SK-N-SH (cell line): Measurements from ENCODE around the gene PLEKHG5. TPM values are rescaled to one million over a fixed set of nuclear protein-coding genes. Genes with fewer than 3 reads are reported as not detected.

Experiments
- CTCF ChIA-PET: fragments of 300-600, 350-600 bp; formaldehyde crosslinking; extraction: SDS; loops from one replicate; lab custom pipeline; 2021; lab: Yijun Ruan, JAX
- POLR2A ChIA-PET: fragments of 350-600 bp; sonication (Branson Sonifier 250); formaldehyde crosslinking; extraction: SDS; loops from one replicate; lab custom pipeline; 2020; ENCODE audit warnings: antibody characterized with exemption, inconsistent platforms; lab: Yijun Ruan, JAX
- DNase-seq: peaks from one replicate; pipeline ENCODE4 v3.0.0; 2012
- H2AFZ ChIP-seq: fragments of 200-600 bp; sonication (generic); 2 replicates; pipeline ENCODE4 v1.8.1; 2016; ENCODE audit warnings: antibody characterized with exemption, mild to moderate bottlenecking, low read depth
- H3F3A ChIP-seq: fragments of 200-600 bp; sonication (generic); replicated peaks from 2 replicates; pipeline ENCODE3; 2016; ENCODE audit warnings: antibody characterized with exemption, mild to moderate bottlenecking; ENCODE audit not compliant: insufficient read depth
- H3K27ac ChIP-seq, 2 experiments: fragments of 200-500 bp in 1 of 2; fragments of 200-600 bp in 1 of 2; sonication (Bioruptor generic) in 1 of 2; sonication (generic), shearing (Covaris generic) in 1 of 2; 2 replicates each; pipeline versions ENCODE4 v1.5.1 to v1.6.1; 2014 to 2016; ENCODE audit warnings: low read depth in 2 of 2, inconsistent platforms in 1 of 2, low read length in 1 of 2, mild to moderate bottlenecking in 1 of 2, mixed read lengths in 1 of 2
- H3K27me3 ChIP-seq: fragments of 200-600 bp; sonication (generic), shearing (Covaris generic); 2 replicates; pipeline ENCODE4 v1.6.1; 2016; ENCODE audit warnings: mixed run types; ENCODE audit not compliant: insufficient read depth
- H3K36me3 ChIP-seq, 2 experiments: fragments of 200-500 bp in 1 of 2; fragments of 200-600 bp in 1 of 2; sonication (Bioruptor generic) in 1 of 2; sonication (generic) in 1 of 2; replicated peaks in 1 of 2; 2 replicates each; pipeline versions ENCODE3 to v1.5.1; 2014 to 2016; ENCODE audit warnings: low read length in 1 of 2, mild to moderate bottlenecking in 1 of 2; ENCODE audit not compliant: insufficient read depth in 2 of 2, control insufficient read depth in 1 of 2
- H3K4me1 ChIP-seq, 2 experiments: fragments of 200-500 bp in 1 of 2; fragments of 200-600 bp in 1 of 2; sonication (Bioruptor generic) in 1 of 2; sonication (generic), shearing (Covaris generic) in 1 of 2; 2 replicates each; pipeline versions ENCODE4 v1.5.1 to v1.6.1; 2014 to 2016; ENCODE audit warnings: low read depth in 1 of 2, low read length in 1 of 2, mixed run types in 1 of 2; ENCODE audit not compliant: insufficient read depth in 2 of 2, control insufficient read depth in 1 of 2
- H3K4me2 ChIP-seq: fragments of 200-600 bp; sonication (generic), shearing (Covaris generic); 2 replicates; pipeline ENCODE4 v1.6.1; 2017; ENCODE audit warnings: mixed run types
- H3K4me3 ChIP-seq, 2 experiments: fragments of 200-500 bp in 1 of 2; fragments of 200-600 bp in 1 of 2; sonication (Bioruptor generic) in 1 of 2; sonication (generic), shearing (Covaris generic) in 1 of 2; 2 replicates each; pipeline versions ENCODE4 v1.5.1 to v1.8.1; 2014 to 2016; ENCODE audit warnings: low read depth in 2 of 2, inconsistent platforms in 1 of 2, low read length in 1 of 2, mild to moderate bottlenecking in 1 of 2, mixed read lengths in 1 of 2, moderate library complexity in 1 of 2
- H3K79me2 ChIP-seq: fragments of 200-600 bp; sonication (generic); 2 replicates; pipeline ENCODE4 v1.8.1; 2017; ENCODE audit warnings: mild to moderate bottlenecking; ENCODE audit not compliant: insufficient read depth
- H3K9ac ChIP-seq: fragments of 200-600 bp; sonication (generic); 2 replicates; pipeline ENCODE4 v1.6.1; 2017; ENCODE audit warnings: mixed run types
- H3K9me2 ChIP-seq: fragments of 200-600 bp; sonication (generic); 2 replicates; pipeline ENCODE4 v1.6.1; 2017; ENCODE audit warnings: mixed run types
- H3K9me3 ChIP-seq: fragments of 200-600 bp; sonication (generic); 2 replicates; pipeline ENCODE4 v1.6.1; 2017; ENCODE audit warnings: mixed run types, mild to moderate bottlenecking, moderate library complexity
- H4K20me1 ChIP-seq: fragments of 200-600 bp; sonication (generic); 2 replicates; pipeline ENCODE4 v1.6.1; 2017; ENCODE audit warnings: mild to moderate bottlenecking, mixed run types; ENCODE audit not compliant: insufficient read depth
- CTCF ChIP-seq: fragments of 200-600 bp; sonication (generic); IDR thresholded peaks from 2 replicates; pipeline ENCODE4 v1.6.1; 2017; ENCODE audit warnings: antibody characterized with exemption, mild to moderate bottlenecking, moderate library complexity
- ELF1 ChIP-seq: IDR thresholded peaks from 2 replicates; pipeline ENCODE4 v1.4.0; 2012
- EP300 ChIP-seq, 2 experiments: IDR thresholded peaks; 2 replicates each; pipeline versions ENCODE4 v1.4.0 to v1.6.1; 2012; ENCODE audit warnings: borderline replicate concordance in 1 of 2, low read depth in 1 of 2, low read length in 1 of 2
- FOSL2 ChIP-seq: IDR thresholded peaks from 2 replicates; pipeline ENCODE4 v1.4.0; 2012; ENCODE audit warnings: low read depth, mild to moderate bottlenecking, moderate library complexity, borderline replicate concordance
- GATA2 ChIP-seq: sonication (generic); formaldehyde crosslinking; IDR thresholded peaks from 2 replicates; pipeline ENCODE4 v1.5.0; 2020; ENCODE audit warnings: mild to moderate bottlenecking, missing genetic modification reagents
- IRF3 ChIP-seq: fragments of 150-350 bp; IDR thresholded peaks from 2 replicates; pipeline ENCODE4 v1.6.1; 2016; ENCODE audit warnings: mild to moderate bottlenecking, low read depth, low read length
- MEF2A ChIP-seq: IDR thresholded peaks from 2 replicates; pipeline ENCODE4 v1.4.0; 2012; ENCODE audit warnings: low read depth, borderline replicate concordance
- MXI1 ChIP-seq: IDR thresholded peaks from 2 replicates; pipeline ENCODE4 v1.6.1; 2012; ENCODE audit warnings: mild to moderate bottlenecking, low read depth, low read length, improper control_type of control experiment
- NFIC ChIP-seq: IDR thresholded peaks from 2 replicates; pipeline ENCODE4 v1.4.0; 2012; ENCODE audit warnings: borderline replicate concordance
- RAD21 ChIP-seq: IDR thresholded peaks from 2 replicates; pipeline ENCODE4 v1.6.1; 2012; ENCODE audit warnings: mild to moderate bottlenecking, low read length
- RCOR1 ChIP-seq: fragments of 150-350 bp; IDR thresholded peaks from 2 replicates; pipeline ENCODE4 v1.6.1; 2017; ENCODE audit warnings: antibody characterized with exemption, low read length
- RXRA ChIP-seq: IDR thresholded peaks from 2 replicates; pipeline ENCODE4 v1.4.0; 2012; ENCODE audit warnings: low read depth, mild to moderate bottlenecking, borderline replicate concordance
- SIN3A ChIP-seq: IDR thresholded peaks from 2 replicates; pipeline ENCODE4 v1.6.1; 2012; ENCODE audit warnings: low read depth, mild to moderate bottlenecking, low read length, moderate library complexity, borderline replicate concordance
- TAF1 ChIP-seq: IDR thresholded peaks from 2 replicates; pipeline ENCODE4 v1.6.1; 2012; ENCODE audit warnings: low read depth, mild to moderate bottlenecking, low read length, moderate library complexity, borderline replicate concordance
- TEAD4 ChIP-seq: IDR thresholded peaks from 2 replicates; pipeline ENCODE4 v1.4.0; 2012; ENCODE audit warnings: mild to moderate bottlenecking, borderline replicate concordance; ENCODE audit not compliant: insufficient read depth
- YY1 ChIP-seq: IDR thresholded peaks from 2 replicates; pipeline ENCODE4 v1.4.0; 2012; ENCODE audit warnings: low read depth, mild to moderate bottlenecking
- WGBS: methylation state at CpG from one replicate; pipeline ENCODE4 v1.1.6; 2017; ENCODE audit warnings: low lambda C conversion rate; 5-methylcytosine and 5-hydroxymethylcytosine counted together
- polyA plus RNA-seq, 3 experiments: library from polyadenylated mRNA; depleted of rRNA; stranded (reverse); fragments of >200 nt; gene quantifications; 2 replicates each; pipeline ENCODE4 v1.2.3, GENCODE V29; 2012

PLEKHG5 gene
- polyA plus RNA-seq, 1 of the 3 experiments (the other 2 are of a cell fraction), result 14.9 TPM

- H3K4me2 ChIP-seq, result peak overlapping the region; percentile 100
- H3K9ac ChIP-seq, result peak overlapping the region; percentile 83
- peaks cover 27% of the 10 kb centered on the region for H3F3A ChIP-seq
- no peak for TF ChIP-seq IRF3
- no peak for TF ChIP-seq FOSL2
- TF ChIP-seq GATA2 (CRISPR knock-in tag), result no peak
- no peak for TF ChIP-seq YY1
- no peak for TF ChIP-seq EP300 (IDR thresholded peaks at IDR 0.05; ENCODE audit: borderline replicate concordance in 1 of 2, low read depth in 1 of 2, low read length in 1 of 2)
- TF ChIP-seq, all 33 proteins: peak for 0
- DNase-seq, result no peak
- ChIA-PET POLR2A (interaction anchor here (0.7 to 2.1 kb wide), 5 partner anchors 11 to 294 kb away, joined by 3 to 6 read pairs (median 3); partner anchors contain the start of gene CAMTA1), CTCF (interaction anchor here (1.1 to 16.2 kb wide), 10 partner anchors 10 to 256 kb away, joined by 3 to 439 read pairs (median 6); partner anchors contain the start of genes NOL9 and TAS1R1)
- H2AFZ ChIP-seq, result peak overlapping the region; percentile 81; the same call in 1 of the 2 replicates
- WGBS, result 43% methylated on average over 3 of the region's 6 CpGs
- H3K4me1 ChIP-seq, result peaks cover 0 to 57% of the 10 kb centered on the region in 2 experiments; a peak in 2 of 4 replicates
- H4K20me1 ChIP-seq, result no peaks in the 10 kb centered on the region
- H3K27ac ChIP-seq, result peak overlapping the region; percentile 74 to 79
- H3K9me2 ChIP-seq, result no peaks in the 10 kb centered on the region
- H3K4me3 ChIP-seq, result peak overlapping the region; percentile 75 to 76
- H3K79me2 ChIP-seq, result peaks cover 32% of the 10 kb centered on the region; the same call in 1 of the 2 replicates
- no peaks in the 10 kb centered on the region for H3K9me3 ChIP-seq
- H3K27me3 ChIP-seq, result no peaks in the 10 kb centered on the region
- no peaks in the 10 kb centered on the region for H3K36me3 ChIP-seq
Observed at GRCh38 chr1:6491081-6491449, 402 bp downstream of the PLEKHG5 start.

- peak overlapping the region; percentile 83 for H3K9ac ChIP-seq
- peak overlapping the region; percentile 74 to 79 for H3K27ac ChIP-seq
- peak overlapping the region; percentile 81; the same call in 1 of the 2 replicates for H2AFZ ChIP-seq
- no peaks in the 10 kb centered on the region for H3K9me3 ChIP-seq
- H3K9me2 ChIP-seq, result no peaks in the 10 kb centered on the region
- peaks cover 0 to 54% of the 10 kb centered on the region in 2 experiments; a peak in 2 of 4 replicates for H3K4me1 ChIP-seq
- H3K4me2 ChIP-seq, result peak overlapping the region; percentile 100
- H3F3A ChIP-seq, result peaks cover 27% of the 10 kb centered on the region
- POLR2A ChIA-PET, result interaction anchor here (0.7 to 2.1 kb wide), 5 partner anchors 12 to 295 kb away, joined by 3 to 6 read pairs (median 3); partner anchors contain the start of gene CAMTA1
- CTCF ChIA-PET, result interaction anchor here (0.6 to 16.2 kb wide), 27 partner anchors 9 to 255 kb away, joined by 3 to 439 read pairs (median 4); partner anchors contain the start of genes NOL9, TAS1R1 and ZBTB48
- peak overlapping the region; percentile 75 to 76 for H3K4me3 ChIP-seq
- peak; percentile 89 for DNase-seq
- H3K36me3 ChIP-seq, result no peaks in the 10 kb centered on the region
- under 1% methylated on average over 30 of the region's 70 CpGs for WGBS
- H3K79me2 ChIP-seq, result peaks cover 31% of the 10 kb centered on the region; the same call in 1 of the 2 replicates
- no peaks in the 10 kb centered on the region for H3K27me3 ChIP-seq
- no peaks in the 10 kb centered on the region for H4K20me1 ChIP-seq
- no peak for TF ChIP-seq RCOR1
- no peak for TF ChIP-seq RAD21
- TF ChIP-seq ELF1, result no peak
- TF ChIP-seq TAF1, result no peak
- no peak for TF ChIP-seq TEAD4
- peak in 1 of 2 experiments; percentile 46; a peak in 1 of 4 replicates for TF ChIP-seq EP300 (IDR thresholded peaks at IDR 0.05; ENCODE audit: borderline replicate concordance in 1 of 2, low read depth in 1 of 2, low read length in 1 of 2)
- TF ChIP-seq MXI1, result no peak
- no peak for TF ChIP-seq FOSL2
- no peak for TF ChIP-seq IRF3
- TF ChIP-seq SIN3A, result no peak
- TF ChIP-seq NFIC, result no peak
- TF ChIP-seq CTCF, result 0 out of 2 replicates have a peak, but pooled peaks have one; percentile 2
- TF ChIP-seq RXRA, result no peak
- no peak for TF ChIP-seq MEF2A
Observed at GRCh38 chr1:6490181-6491080, 1.0 kb downstream of the PLEKHG5 start.
